ENCODE data around the gene USP17L15.
"Not testable (repeated sequence)": the region's sequence is repeated elsewhere in the genome, so short reads cannot be mapped to it uniquely, and the experiment has no call there.

USP17L15 gene, protein sequence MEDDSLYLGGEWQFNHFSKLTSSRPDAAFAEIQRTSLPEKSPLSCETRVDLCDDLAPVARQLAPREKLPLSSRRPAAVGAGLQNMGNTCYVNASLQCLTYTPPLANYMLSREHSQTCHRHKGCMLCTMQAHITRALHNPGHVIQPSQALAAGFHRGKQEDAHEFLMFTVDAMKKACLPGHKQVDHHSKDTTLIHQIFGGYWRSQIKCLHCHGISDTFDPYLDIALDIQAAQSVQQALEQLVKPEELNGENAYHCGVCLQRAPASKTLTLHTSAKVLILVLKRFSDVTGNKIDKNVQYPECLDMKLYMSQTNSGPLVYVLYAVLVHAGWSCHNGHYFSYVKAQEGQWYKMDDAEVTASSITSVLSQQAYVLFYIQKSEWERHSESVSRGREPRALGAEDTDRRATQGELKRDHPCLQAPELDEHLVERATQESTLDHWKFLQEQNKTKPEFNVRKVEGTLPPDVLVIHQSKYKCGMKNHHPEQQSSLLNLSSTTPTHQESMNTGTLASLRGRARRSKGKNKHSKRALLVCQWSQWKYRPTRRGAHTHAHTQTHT

DNA sequence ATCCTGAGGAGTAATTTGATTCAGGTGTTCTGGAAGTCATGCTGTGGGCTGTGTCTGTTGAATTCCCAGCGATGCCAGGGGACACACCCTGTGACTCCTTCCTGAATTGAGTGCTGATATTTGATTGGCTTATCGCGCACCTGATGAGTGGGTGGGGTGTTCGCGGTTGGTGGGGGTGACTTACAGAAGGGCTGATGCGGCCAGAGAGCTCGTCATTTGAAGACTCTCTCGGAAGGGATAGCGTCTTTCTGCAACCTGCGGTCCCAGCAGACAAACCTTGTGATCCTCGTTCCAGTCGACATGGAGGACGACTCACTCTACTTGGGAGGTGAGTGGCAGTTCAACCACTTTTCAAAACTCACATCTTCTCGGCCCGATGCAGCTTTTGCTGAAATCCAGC, at the start of gene USP17L15:
TSS of gene USP17L15 (plus strand) at position 301 of the 400 bp plus-strand sequence. CDS start at position 301, 0 bp downstream.
- H3K36me3 ChIP-seq (ENCODE audit: insufficient read depth, low read length); H3K27me3 ChIP-seq (ENCODE audit: insufficient read depth, low read length); H3K79me2 ChIP-seq (ENCODE audit: control insufficient read depth, insufficient read depth, low read length, unreplicated experiment); H2AFZ ChIP-seq (ENCODE audit: low read length, unreplicated experiment); H3K27ac ChIP-seq (ENCODE audit: low read depth, low read length); H3K4me1 ChIP-seq (ENCODE audit: control insufficient read depth, insufficient read depth, low read length, unreplicated experiment); H3K4me3 ChIP-seq (ENCODE audit: low read depth, low read length): not testable (repeated sequence)

DNA sequence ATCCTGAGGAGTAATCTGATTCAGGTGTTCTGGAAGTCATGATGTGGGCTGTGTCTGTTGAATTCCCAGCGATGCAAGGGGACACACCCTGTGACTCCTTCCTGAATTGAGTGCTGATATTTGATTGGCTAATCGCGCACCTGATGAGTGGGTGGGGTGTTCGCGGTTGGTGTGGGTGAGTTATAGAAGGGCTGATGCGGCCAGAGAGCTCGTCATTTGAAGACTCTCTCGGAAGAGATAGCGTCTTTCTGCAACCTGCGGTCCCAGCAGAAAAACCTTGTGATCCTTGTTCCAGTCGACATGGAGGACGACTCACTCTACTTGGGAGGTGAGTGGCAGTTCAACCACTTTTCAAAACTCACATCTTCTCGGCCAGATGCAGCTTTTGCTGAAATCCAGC, 23.8 kb upstream of the USP17L15 start, which contains the start of gene USP17L10:
TSS of gene USP17L10 (plus strand) at position 301 of the 400 bp plus-strand sequence. CDS start at position 301, 0 bp downstream.
- not testable (repeated sequence) for H3K27ac ChIP-seq (ENCODE audit: low read depth, low read length); H3K79me2 ChIP-seq (ENCODE audit: control insufficient read depth, insufficient read depth, low read length, unreplicated experiment); H3K36me3 ChIP-seq (ENCODE audit: insufficient read depth, low read length); H3K4me3 ChIP-seq (ENCODE audit: low read depth, low read length); H3K4me1 ChIP-seq (ENCODE audit: control insufficient read depth, insufficient read depth, low read length, unreplicated experiment); H2AFZ ChIP-seq (ENCODE audit: low read length, unreplicated experiment); H3K27me3 ChIP-seq (ENCODE audit: insufficient read depth, low read length)

DNA sequence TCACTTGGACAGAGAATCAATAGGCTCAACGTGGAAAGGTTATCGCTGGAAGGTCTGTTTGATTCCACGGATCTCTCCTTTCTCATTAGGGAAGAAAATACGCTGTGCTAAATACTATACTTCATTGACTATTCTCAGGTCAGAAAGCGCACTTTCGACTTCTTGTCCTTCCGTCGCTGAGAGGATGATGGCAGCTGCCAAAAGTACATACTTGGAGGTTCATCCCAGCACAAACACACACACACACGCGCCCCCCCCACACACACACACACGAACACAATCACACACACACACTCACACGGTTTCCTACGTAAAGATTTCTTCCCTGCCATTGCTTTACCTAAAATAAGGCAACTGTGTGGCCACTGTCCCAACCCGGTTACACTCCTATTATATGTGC, 19.5 kb upstream of the USP17L15 start:
- not testable (repeated sequence) for H3K36me3 ChIP-seq (ENCODE audit: insufficient read depth, low read length); H3K4me3 ChIP-seq (ENCODE audit: low read depth, low read length); H3K27me3 ChIP-seq (ENCODE audit: insufficient read depth, low read length); H3K4me1 ChIP-seq (ENCODE audit: control insufficient read depth, insufficient read depth, low read length, unreplicated experiment); H3K79me2 ChIP-seq (ENCODE audit: control insufficient read depth, insufficient read depth, low read length, unreplicated experiment); H2AFZ ChIP-seq (ENCODE audit: low read length, unreplicated experiment); H3K27ac ChIP-seq (ENCODE audit: low read depth, low read length)

DNA sequence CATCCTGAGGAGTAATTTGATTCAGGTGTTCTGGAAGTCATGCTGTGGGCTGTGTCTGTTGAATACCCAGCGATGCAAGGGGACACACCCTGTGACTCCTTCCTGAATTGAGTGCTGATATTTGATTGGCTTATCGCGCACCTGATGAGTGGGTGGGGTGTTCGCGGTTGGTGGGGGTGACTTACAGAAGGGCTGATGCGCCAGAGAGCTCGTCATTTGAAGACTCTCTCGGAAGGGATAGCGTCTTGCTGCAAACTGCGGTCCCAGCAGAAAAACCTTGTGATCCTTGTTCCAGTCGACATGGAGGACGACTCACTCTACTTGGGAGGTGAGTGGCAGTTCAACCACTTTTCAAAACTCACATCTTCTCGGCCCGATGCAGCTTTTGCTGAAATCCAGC, 19.1 kb upstream of the USP17L15 start, which contains the start of gene USP17L11:
TSS of gene USP17L11 (plus strand) at position 301 of the 400 bp plus-strand sequence. CDS start at position 301, 0 bp downstream.
- H2AFZ ChIP-seq (ENCODE audit: low read length, unreplicated experiment); H3K27ac ChIP-seq (ENCODE audit: low read depth, low read length); H3K4me1 ChIP-seq (ENCODE audit: control insufficient read depth, insufficient read depth, low read length, unreplicated experiment); H3K36me3 ChIP-seq (ENCODE audit: insufficient read depth, low read length); H3K27me3 ChIP-seq (ENCODE audit: insufficient read depth, low read length); H3K4me3 ChIP-seq (ENCODE audit: low read depth, low read length); H3K79me2 ChIP-seq (ENCODE audit: control insufficient read depth, insufficient read depth, low read length, unreplicated experiment): not testable (repeated sequence)

DNA sequence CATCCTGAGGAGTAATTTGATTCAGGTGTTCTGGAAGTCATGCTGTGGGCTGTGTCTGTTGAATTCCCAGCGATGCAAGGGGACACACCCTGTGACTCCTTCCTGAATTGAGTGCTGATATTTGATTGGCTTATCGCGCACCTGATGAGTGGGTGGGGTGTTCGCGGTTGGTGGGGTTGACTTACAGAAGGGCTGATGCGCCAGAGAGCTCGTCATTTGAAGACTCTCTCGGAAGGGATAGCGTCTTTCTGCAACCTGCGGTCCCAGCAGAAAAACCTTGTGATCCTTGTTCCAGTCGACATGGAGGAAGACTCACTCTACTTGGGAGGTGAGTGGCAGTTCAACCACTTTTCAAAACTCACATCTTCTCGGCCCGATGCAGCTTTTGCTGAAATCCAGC, 14.3 kb upstream of the USP17L15 start, which contains the start of gene USP17L12:
TSS of gene USP17L12 (plus strand) at position 301 of the 400 bp plus-strand sequence. CDS start at position 301, 0 bp downstream.
- not testable (repeated sequence) for H2AFZ ChIP-seq (ENCODE audit: low read length, unreplicated experiment); H3K27me3 ChIP-seq (ENCODE audit: insufficient read depth, low read length); H3K36me3 ChIP-seq (ENCODE audit: insufficient read depth, low read length); H3K4me3 ChIP-seq (ENCODE audit: low read depth, low read length); H3K27ac ChIP-seq (ENCODE audit: low read depth, low read length); H3K4me1 ChIP-seq (ENCODE audit: control insufficient read depth, insufficient read depth, low read length, unreplicated experiment); H3K79me2 ChIP-seq (ENCODE audit: control insufficient read depth, insufficient read depth, low read length, unreplicated experiment)

DNA sequence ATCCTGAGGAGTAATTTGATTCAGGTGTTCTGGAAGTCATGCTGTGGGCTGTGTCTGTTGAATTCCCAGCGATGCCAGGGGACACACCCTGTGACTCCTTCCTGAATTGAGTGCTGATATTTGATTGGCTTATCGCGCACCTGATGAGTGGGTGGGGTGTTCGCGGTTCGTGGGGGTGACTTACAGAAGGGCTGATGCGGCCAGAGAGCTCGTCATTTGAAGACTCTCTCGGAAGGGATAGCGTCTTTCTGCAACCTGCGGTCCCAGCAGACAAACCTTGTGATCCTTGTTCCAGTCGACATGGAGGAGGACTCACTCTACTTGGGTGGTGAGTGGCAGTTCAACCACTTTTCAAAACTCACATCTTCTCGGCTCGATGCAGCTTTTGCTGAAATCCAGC, 9.6 kb upstream of the USP17L15 start, which contains the start of gene USP17L13:
TSS of gene USP17L13 (plus strand) at position 301 of the 400 bp plus-strand sequence. CDS start at position 301, 0 bp downstream.
- not testable (repeated sequence) for H3K4me1 ChIP-seq (ENCODE audit: control insufficient read depth, insufficient read depth, low read length, unreplicated experiment); H2AFZ ChIP-seq (ENCODE audit: low read length, unreplicated experiment); H3K79me2 ChIP-seq (ENCODE audit: control insufficient read depth, insufficient read depth, low read length, unreplicated experiment); H3K4me3 ChIP-seq (ENCODE audit: low read depth, low read length); H3K27ac ChIP-seq (ENCODE audit: low read depth, low read length); H3K36me3 ChIP-seq (ENCODE audit: insufficient read depth, low read length); H3K27me3 ChIP-seq (ENCODE audit: insufficient read depth, low read length)

DNA sequence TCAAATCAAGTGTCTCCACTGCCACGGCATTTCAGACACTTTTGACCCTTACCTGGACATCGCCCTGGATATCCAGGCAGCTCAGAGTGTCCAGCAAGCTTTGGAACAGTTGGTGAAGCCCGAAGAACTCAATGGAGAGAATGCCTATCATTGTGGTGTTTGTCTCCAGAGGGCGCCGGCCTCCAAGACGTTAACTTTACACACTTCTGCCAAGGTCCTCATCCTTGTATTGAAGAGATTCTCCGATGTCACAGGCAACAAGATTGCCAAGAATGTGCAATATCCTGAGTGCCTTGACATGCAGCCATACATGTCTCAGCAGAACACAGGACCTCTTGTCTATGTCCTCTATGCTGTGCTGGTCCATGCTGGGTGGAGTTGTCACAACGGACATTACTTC, 3.9 kb upstream of the USP17L15 start:
- H3K79me2 ChIP-seq (ENCODE audit: control insufficient read depth, insufficient read depth, low read length, unreplicated experiment); H3K27me3 ChIP-seq (ENCODE audit: insufficient read depth, low read length); H3K27ac ChIP-seq (ENCODE audit: low read depth, low read length); H3K36me3 ChIP-seq (ENCODE audit: insufficient read depth, low read length); H3K4me1 ChIP-seq (ENCODE audit: control insufficient read depth, insufficient read depth, low read length, unreplicated experiment); H2AFZ ChIP-seq (ENCODE audit: low read length, unreplicated experiment); H3K4me3 ChIP-seq (ENCODE audit: low read depth, low read length): not testable (repeated sequence)

DNA sequence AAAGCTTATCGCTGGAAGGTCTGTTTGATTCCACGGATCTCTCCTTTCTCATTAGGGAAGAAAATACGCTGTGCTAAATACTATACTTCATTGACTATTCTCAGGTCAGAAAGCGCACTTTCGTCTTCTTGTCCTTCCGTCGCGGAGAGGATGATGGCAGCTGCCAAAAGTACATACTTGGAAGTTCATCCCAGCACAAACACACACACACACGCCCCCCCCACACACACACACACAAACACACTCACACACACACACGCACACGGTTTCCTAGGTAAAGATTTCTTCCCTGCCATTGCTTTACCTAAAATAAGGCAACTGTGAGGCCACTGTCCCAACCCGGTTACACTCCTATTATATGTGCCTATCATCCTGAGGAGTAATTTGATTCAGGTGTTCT, 4.3 kb downstream of the USP17L15 start:
- H3K27ac ChIP-seq (ENCODE audit: low read depth, low read length); H2AFZ ChIP-seq (ENCODE audit: low read length, unreplicated experiment); H3K4me1 ChIP-seq (ENCODE audit: control insufficient read depth, insufficient read depth, low read length, unreplicated experiment); H3K79me2 ChIP-seq (ENCODE audit: control insufficient read depth, insufficient read depth, low read length, unreplicated experiment); H3K4me3 ChIP-seq (ENCODE audit: low read depth, low read length); H3K27me3 ChIP-seq (ENCODE audit: insufficient read depth, low read length); H3K36me3 ChIP-seq (ENCODE audit: insufficient read depth, low read length): not testable (repeated sequence)

DNA sequence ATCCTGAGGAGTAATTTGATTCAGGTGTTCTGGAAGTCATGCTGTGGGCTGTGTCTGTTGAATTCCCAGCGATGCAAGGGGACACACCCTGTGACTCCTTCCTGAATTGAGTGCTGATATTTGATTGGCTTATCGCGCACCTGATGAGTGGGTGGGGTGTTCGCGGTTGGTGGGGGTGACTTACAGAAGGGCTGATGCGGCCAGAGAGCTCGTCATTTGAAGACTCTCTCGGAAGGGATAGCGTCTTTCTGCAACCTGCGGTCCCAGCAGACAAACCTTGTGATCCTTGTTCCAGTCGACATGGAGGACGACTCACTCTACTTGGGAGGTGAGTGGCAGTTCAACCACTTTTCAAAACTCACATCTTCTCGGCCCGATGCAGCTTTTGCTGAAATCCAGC, 9.4 kb downstream of the USP17L15 start, which contains the start of gene USP17L17:
TSS of gene USP17L17 (plus strand) at position 301 of the 400 bp plus-strand sequence. CDS start at position 301, 0 bp downstream.
- not testable (repeated sequence) for H3K27ac ChIP-seq (ENCODE audit: low read depth, low read length)

DNA sequence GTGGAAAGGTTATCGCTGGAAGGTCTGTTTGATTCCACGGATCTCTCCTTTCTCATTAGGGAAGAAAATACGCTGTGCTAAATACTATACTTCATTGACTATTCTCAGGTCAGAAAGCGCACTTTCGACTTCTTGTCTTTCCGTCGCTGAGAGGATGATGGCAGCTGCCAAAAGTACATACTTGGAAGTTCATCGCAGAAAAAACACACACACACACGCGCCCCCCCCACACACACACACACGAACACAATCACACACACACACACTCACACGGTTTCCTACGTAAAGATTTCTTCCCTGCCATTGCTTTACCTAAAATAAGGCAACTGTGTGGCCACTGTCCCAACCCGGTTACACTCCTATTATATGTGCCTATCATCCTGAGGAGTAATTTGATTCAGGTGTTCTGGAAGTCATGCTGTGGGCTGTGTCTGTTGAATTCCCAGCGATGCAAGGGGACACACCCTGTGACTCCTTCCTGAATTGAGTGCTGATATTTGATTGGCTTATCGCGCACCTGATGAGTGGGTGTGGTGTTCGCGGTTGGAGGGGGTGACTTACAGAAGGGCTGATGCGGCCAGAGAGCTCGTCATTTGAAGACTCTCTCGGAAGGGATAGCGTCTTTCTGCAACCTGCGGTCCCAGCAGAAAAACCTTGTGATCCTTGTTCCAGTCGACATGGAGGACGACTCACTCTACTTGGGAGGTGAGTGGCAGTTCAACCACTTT, 13.9 kb downstream of the USP17L15 start, which contains the start of gene USP17L18:
TSS of gene USP17L18 (plus strand) at position 678 of the 728 bp plus-strand sequence. CDS start at position 678, 0 bp downstream.
- H3K36me3 ChIP-seq (ENCODE audit: insufficient read depth, low read length); H3K27ac ChIP-seq (ENCODE audit: low read depth, low read length); H3K27me3 ChIP-seq (ENCODE audit: insufficient read depth, low read length); H3K4me1 ChIP-seq (ENCODE audit: control insufficient read depth, insufficient read depth, low read length, unreplicated experiment); H3K4me3 ChIP-seq (ENCODE audit: low read depth, low read length); H3K79me2 ChIP-seq (ENCODE audit: control insufficient read depth, insufficient read depth, low read length, unreplicated experiment); H2AFZ ChIP-seq (ENCODE audit: low read length, unreplicated experiment): not testable (repeated sequence)

More for the DNA sequence above, 9.4 kb downstream of the USP17L15 start, which contains the start of gene USP17L17:
- H3K27me3 ChIP-seq (ENCODE audit: insufficient read depth, low read length); H3K4me3 ChIP-seq (ENCODE audit: low read depth, low read length); H2AFZ ChIP-seq (ENCODE audit: low read length, unreplicated experiment); H3K79me2 ChIP-seq (ENCODE audit: control insufficient read depth, insufficient read depth, low read length, unreplicated experiment); H3K36me3 ChIP-seq (ENCODE audit: insufficient read depth, low read length); H3K4me1 ChIP-seq (ENCODE audit: control insufficient read depth, insufficient read depth, low read length, unreplicated experiment): not testable (repeated sequence)

Measured in ACC112 (cell line).